K562 (cell line): ENCODE measurements around the gene RPL34. TPM values are rescaled to one million over a fixed set of nuclear protein-coding genes. Genes with fewer than 3 reads are reported as not detected.

Source experiments
- ATAC-seq: fragments of 200-7000 bp; cut with Tn5 transposase; 3 replicates; pipeline ENCODE4 v1.9.1; 2020; ENCODE audit warnings: moderate library complexity
- BruUV-seq: library from RNA; stranded (reverse); fragments of 400-500 nt; replicated peaks from 2 replicates; lab custom pipeline; 2021; lab: Mats Ljungman, UMichigan
- CTCF ChIA-PET: fragments of 300-600 bp; formaldehyde crosslinking; extraction: SDS; loops from one replicate; lab custom pipeline; 2021; ENCODE audit warnings: low intra/inter-chr PET ratio; lab: Yijun Ruan, JAX
- POLR2A ChIA-PET: fragments of 300-600, 350-650 bp; sonication (Branson Sonifier 250); formaldehyde crosslinking; extraction: SDS; loops from one replicate; lab custom pipeline; 2021; ENCODE audit warnings: antibody characterized with exemption, inconsistent platforms; lab: Yijun Ruan, JAX
- DNase-seq, 4 experiments: peaks; one replicate each; pipeline versions ENCODE4 v3.0.0 to v3.0.0-alpha.2; 2011 to 2018; ENCODE audit warnings: low spot score in 3 of 4, mixed read lengths in 3 of 4; ENCODE audit errors: extremely low read depth in 1 of 4
- FAIRE-seq: peaks from 2 replicates; lab custom pipeline; 2011; peaks lifted over from hg19 to GRCh38; lab: Jason Lieb, UNC
- H2AFZ ChIP-seq: 2 replicates; pipeline ENCODE4 v1.6.0; 2011; ENCODE audit warnings: low read depth, low read length, control low read depth, inconsistent platforms
- H3K27ac ChIP-seq: fragments of 200-600 bp; 3 replicates; pipeline ENCODE4 v1.8.0; 2011; ENCODE audit warnings: low read depth, mild to moderate bottlenecking, control low read depth, inconsistent platforms, low read length, moderate library complexity, mixed read lengths; ENCODE audit errors: extremely low read depth
- H3K27me3 ChIP-seq, 2 experiments: fragments of 300-600 bp in 1 of 2; 2 replicates in 1 of 2; 3 replicates in 1 of 2; pipeline versions ENCODE4 v1.6.0 to v1.8.0; 2011; ENCODE audit warnings: inconsistent platforms in 2 of 2, low read length in 2 of 2, mild to moderate bottlenecking in 1 of 2, mixed read lengths in 1 of 2, moderate library complexity in 1 of 2; ENCODE audit not compliant: control insufficient read depth in 2 of 2, insufficient read depth in 2 of 2
- H3K36me3 ChIP-seq: fragments of 300-600 bp; 3 replicates; pipeline ENCODE4 v1.8.0; 2011; ENCODE audit warnings: mild to moderate bottlenecking, low read length, inconsistent platforms; ENCODE audit not compliant: control insufficient read depth, insufficient read depth
- H3K4me1 ChIP-seq, 2 experiments: fragments of 200-600 bp in 1 of 2; replicated peaks in 1 of 2; 2 replicates in 1 of 2; 3 replicates in 1 of 2; pipeline versions ENCODE4 v1.5.1 to v1.8.0; 2011; ENCODE audit warnings: inconsistent platforms in 2 of 2, low read length in 2 of 2, mild to moderate bottlenecking in 1 of 2, mixed read lengths in 1 of 2, moderate library complexity in 1 of 2; ENCODE audit not compliant: control insufficient read depth in 2 of 2, insufficient read depth in 2 of 2
- H3K4me2 ChIP-seq: 2 replicates; pipeline ENCODE4 v1.6.1; 2011; ENCODE audit warnings: low read length, control low read depth, inconsistent platforms, mixed read lengths; ENCODE audit not compliant: insufficient read depth
- H3K4me3 ChIP-seq: fragments of 200-600 bp; sonication (generic), shearing (Covaris generic); 2 replicates; pipeline ENCODE4 v1.5.1; 2016; ENCODE audit warnings: control low read depth, inconsistent platforms
- H3K79me2 ChIP-seq: fragments of 200-600 bp; 3 replicates; pipeline ENCODE4 v1.8.0; 2011; ENCODE audit warnings: low read length, inconsistent platforms; ENCODE audit not compliant: control insufficient read depth, insufficient read depth
- H3K9ac ChIP-seq, 2 experiments: 2 replicates each; pipeline versions ENCODE4 v1.6.0 to v1.6.1; 2011; ENCODE audit warnings: low read depth in 2 of 2, low read length in 2 of 2, control low read depth in 1 of 2, inconsistent platforms in 1 of 2, mild to moderate bottlenecking in 1 of 2, mixed read lengths in 1 of 2; ENCODE audit not compliant: insufficient read depth in 1 of 2
- H3K9me1 ChIP-seq: one replicate; pipeline ENCODE4 v1.6.0; 2011; ENCODE audit warnings: inconsistent platforms, mild to moderate bottlenecking, low read length, moderate library complexity; ENCODE audit not compliant: control insufficient read depth, insufficient read depth
- H3K9me3 ChIP-seq: replicated peaks from 2 replicates; pipeline ENCODE4 v1.5.1; 2011; ENCODE audit warnings: low read depth, low read length, inconsistent platforms; ENCODE audit not compliant: control insufficient read depth, insufficient read depth
- H4K20me1 ChIP-seq: replicated peaks from 2 replicates; pipeline ENCODE4 v1.6.1; 2011; ENCODE audit warnings: low read length, inconsistent platforms, mixed read lengths; ENCODE audit not compliant: control insufficient read depth, insufficient read depth
- ARID2 ChIP-seq: fragments of 450-650 bp; IDR thresholded peaks from 2 replicates; pipeline ENCODE4 v1.6.1; 2017; ENCODE audit warnings: antibody characterized with exemption, mild to moderate bottlenecking
- ELK3 ChIP-seq: fragments of 450-650 bp; formaldehyde crosslinking; IDR thresholded peaks from 2 replicates; pipeline ENCODE4 v1.4.0; 2020; ENCODE audit warnings: mild to moderate bottlenecking
- NCOA1 ChIP-seq: fragments of 450-650 bp; IDR thresholded peaks from 2 replicates; pipeline ENCODE4 v1.6.1; 2016; ENCODE audit warnings: low read depth
- NCOA4 ChIP-seq: fragments of 450-650 bp; IDR thresholded peaks from 2 replicates; pipeline ENCODE4 v1.6.1; 2018; ENCODE audit warnings: mild to moderate bottlenecking; ENCODE audit not compliant: partially characterized antibody
- PRMT5 ChIP-seq: sonication (generic); formaldehyde crosslinking; IDR thresholded peaks from 2 replicates; pipeline ENCODE4 v1.5.0; 2020; ENCODE audit warnings: missing genetic modification reagents
- SREBF1 ChIP-seq: fragments of 150-350 bp; IDR thresholded peaks from 2 replicates; pipeline ENCODE4 v1.6.1; 2014; ENCODE audit warnings: antibody characterized with exemption, low read depth, low read length, borderline replicate concordance
- ZNF511 ChIP-seq: sonication (generic); formaldehyde crosslinking; IDR thresholded peaks from 2 replicates; pipeline ENCODE4 v1.8.0; 2022; ENCODE audit warnings: mild to moderate bottlenecking, missing genetic modification reagents
- WGBS: fragments of 100-300 bp; shearing (Covaris generic); methylation state at CpG from one replicate; pipeline ENCODE4 v1.1.6; 2016; ENCODE audit warnings: low coverage, mixed read lengths; ENCODE audit not compliant: insufficient coverage; ENCODE audit errors: missing lambda C conversion rate; 5-methylcytosine and 5-hydroxymethylcytosine counted together
- in situ Hi-C: fragments of 300-500 bp; cut with MboI; formaldehyde crosslinking; loops from 4 replicates; pipeline ENCODE4 v1.15.0; 2018; ENCODE audit warnings: inconsistent platforms, mixed read lengths
- intact Hi-C: fragments of 100-400 bp; cut with micrococcal nuclease; formaldehyde crosslinking; loops from 2 replicates; pipeline ENCODE4 v1.14.2; 2022
- polyA plus RNA-seq, 8 experiments: library from polyadenylated mRNA; depleted of rRNA in 4 of 8; stranded (reverse) in 5 of 8; unstranded in 3 of 8; fragments of >200 nt; fragmentation: Nextera tagmentation in 2 of 8; fragmentation: Illumina TruSeq in 1 of 8; extraction: Ambion mirVana in 2 of 8; extraction: Trizol in 1 of 8; gene quantifications; 2 replicates each; pipeline versions ENCODE4 v1.2.1 to v1.2.3, GENCODE V29; 2011 to 2014; ENCODE audit warnings: inconsistent platforms in 1 of 8, missing spikeins in 1 of 8
- total RNA-seq, 7 experiments: library from RNA; depleted of rRNA in 6 of 7; stranded (reverse); fragments of >200 nt in 6 of 7; fragmentation: Illumina TruSeq in 2 of 7; extraction: Trizol in 2 of 7; gene quantifications; 2 replicates each; pipeline versions ENCODE4 v1.2.1 to v1.2.3, GENCODE V29; 2011 to 2021; ENCODE audit warnings: low replicate concordance in 1 of 7
- TF ChIP-seq, protein P1 (sequence below), 2 experiments: fragments of 450-650 bp; IDR thresholded peaks; 2 replicates each; pipeline ENCODE4 v1.6.1; 2018; ENCODE audit warnings: mild to moderate bottlenecking in 2 of 2, low read depth in 1 of 2; ENCODE audit not compliant: partially characterized antibody in 2 of 2
- TF ChIP-seq, protein P2 (sequence below): fragments of 250-450 bp; sonication (Bioruptor Pico); IDR thresholded peaks from 2 replicates; pipeline ENCODE4 v1.4.0; 2020; ENCODE audit warnings: mild to moderate bottlenecking, moderate library complexity

RPL34 gene
- total and polyA plus RNA-seq, 9 of the 15 experiments (the other 6 are each of a cell fraction or from before 2014, with no cell fraction given) = 1,612 to 4,502 (median 2,593) TPM

GRCh38 chr4:108636246-108636645 lies 15.9 kb downstream of the RPL34 start (continued):
- TF ChIP-seq, protein P1, sequence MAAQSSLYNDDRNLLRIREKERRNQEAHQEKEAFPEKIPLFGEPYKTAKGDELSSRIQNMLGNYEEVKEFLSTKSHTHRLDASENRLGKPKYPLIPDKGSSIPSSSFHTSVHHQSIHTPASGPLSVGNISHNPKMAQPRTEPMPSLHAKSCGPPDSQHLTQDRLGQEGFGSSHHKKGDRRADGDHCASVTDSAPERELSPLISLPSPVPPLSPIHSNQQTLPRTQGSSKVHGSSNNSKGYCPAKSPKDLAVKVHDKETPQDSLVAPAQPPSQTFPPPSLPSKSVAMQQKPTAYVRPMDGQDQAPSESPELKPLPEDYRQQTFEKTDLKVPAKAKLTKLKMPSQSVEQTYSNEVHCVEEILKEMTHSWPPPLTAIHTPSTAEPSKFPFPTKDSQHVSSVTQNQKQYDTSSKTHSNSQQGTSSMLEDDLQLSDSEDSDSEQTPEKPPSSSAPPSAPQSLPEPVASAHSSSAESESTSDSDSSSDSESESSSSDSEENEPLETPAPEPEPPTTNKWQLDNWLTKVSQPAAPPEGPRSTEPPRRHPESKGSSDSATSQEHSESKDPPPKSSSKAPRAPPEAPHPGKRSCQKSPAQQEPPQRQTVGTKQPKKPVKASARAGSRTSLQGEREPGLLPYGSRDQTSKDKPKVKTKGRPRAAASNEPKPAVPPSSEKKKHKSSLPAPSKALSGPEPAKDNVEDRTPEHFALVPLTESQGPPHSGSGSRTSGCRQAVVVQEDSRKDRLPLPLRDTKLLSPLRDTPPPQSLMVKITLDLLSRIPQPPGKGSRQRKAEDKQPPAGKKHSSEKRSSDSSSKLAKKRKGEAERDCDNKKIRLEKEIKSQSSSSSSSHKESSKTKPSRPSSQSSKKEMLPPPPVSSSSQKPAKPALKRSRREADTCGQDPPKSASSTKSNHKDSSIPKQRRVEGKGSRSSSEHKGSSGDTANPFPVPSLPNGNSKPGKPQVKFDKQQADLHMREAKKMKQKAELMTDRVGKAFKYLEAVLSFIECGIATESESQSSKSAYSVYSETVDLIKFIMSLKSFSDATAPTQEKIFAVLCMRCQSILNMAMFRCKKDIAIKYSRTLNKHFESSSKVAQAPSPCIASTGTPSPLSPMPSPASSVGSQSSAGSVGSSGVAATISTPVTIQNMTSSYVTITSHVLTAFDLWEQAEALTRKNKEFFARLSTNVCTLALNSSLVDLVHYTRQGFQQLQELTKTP (IDR thresholded peaks at IDR 0.05; ENCODE audit: low read depth in 1 of 2, partially characterized antibody in 2 of 2) = no peak
- TF ChIP-seq PRMT5 (CRISPR knock-in tag) (no peak), NCOA1 (no peak), ARID2 (no peak), SREBF1 (no peak)

DNA sequence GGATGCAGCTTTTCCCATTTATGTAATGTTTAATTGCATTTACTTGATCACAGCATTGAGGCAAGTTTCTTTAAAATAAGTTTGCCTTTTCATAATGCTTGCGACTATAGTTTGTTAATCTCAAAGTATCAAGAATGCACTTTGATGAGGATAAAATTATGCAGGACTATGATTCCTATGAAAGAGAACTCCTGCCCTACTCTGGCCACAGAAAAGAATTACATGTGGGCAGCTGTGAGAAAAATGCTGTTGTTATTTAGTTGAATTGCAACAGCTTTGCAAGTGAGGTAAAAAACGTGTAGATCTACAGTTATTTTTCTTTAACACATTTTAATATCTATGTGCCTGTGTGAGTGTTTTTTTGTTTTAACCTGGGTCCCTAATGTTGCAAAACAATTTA lies 17.5 kb downstream of the RPL34 start:
- Histone ChIP-seq H3K9ac (no peak overlapping the region), H3K27ac (no peak overlapping the region), H3K4me3 (no peak overlapping the region), H3K4me2 (no peak overlapping the region), H2AFZ (no peak overlapping the region), H3K9me1 (no peaks in the 10 kb centered on the region), H3K4me1 (no peaks in the 10 kb centered on the region), H4K20me1 (no peaks in the 10 kb centered on the region), H3K79me2 (no peaks in the 10 kb centered on the region), H3K27me3 (no peaks in the 10 kb centered on the region), H3K36me3 (peaks cover 34% of the 10 kb centered on the region), H3K9me3 (no peaks in the 10 kb centered on the region)
- CTCF ChIA-PET = no interaction called here
- DNase-seq (no peak), FAIRE-seq (no peak), ATAC-seq (no peak)
- WGBS = 45% methylated on average over 2 of the region's 2 CpGs
- intact Hi-C loops (no loop called here), in situ Hi-C loops (no loop called here)
- no TSS peak for BruUV-seq
- POLR2A ChIA-PET = interaction anchor here (0.5 to 1.5 kb wide), 3 partner anchors 10 to 148 kb away, joined by 3 read pairs; partner anchors contain the start of gene RPL34
- TF ChIP-seq, protein P2, sequence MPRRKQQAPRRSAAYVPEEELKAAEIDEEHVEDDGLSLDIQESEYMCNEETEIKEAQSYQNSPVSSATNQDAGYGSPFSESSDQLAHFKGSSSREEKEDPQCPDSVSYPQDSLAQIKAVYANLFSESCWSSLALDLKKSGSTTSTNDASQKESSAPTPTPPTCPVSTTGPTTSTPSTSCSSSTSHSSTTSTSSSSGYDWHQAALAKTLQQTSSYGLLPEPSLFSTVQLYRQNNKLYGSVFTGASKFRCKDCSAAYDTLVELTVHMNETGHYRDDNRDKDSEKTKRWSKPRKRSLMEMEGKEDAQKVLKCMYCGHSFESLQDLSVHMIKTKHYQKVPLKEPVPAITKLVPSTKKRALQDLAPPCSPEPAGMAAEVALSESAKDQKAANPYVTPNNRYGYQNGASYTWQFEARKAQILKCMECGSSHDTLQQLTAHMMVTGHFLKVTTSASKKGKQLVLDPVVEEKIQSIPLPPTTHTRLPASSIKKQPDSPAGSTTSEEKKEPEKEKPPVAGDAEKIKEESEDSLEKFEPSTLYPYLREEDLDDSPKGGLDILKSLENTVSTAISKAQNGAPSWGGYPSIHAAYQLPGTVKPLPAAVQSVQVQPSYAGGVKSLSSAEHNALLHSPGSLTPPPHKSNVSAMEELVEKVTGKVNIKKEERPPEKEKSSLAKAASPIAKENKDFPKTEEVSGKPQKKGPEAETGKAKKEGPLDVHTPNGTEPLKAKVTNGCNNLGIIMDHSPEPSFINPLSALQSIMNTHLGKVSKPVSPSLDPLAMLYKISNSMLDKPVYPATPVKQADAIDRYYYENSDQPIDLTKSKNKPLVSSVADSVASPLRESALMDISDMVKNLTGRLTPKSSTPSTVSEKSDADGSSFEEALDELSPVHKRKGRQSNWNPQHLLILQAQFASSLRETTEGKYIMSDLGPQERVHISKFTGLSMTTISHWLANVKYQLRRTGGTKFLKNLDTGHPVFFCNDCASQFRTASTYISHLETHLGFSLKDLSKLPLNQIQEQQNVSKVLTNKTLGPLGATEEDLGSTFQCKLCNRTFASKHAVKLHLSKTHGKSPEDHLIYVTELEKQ = no peak
- no peak for TF ChIP-seq ELK3 (CRISPR knock-in tag)
- TF ChIP-seq ZNF511 (CRISPR knock-in tag) = no peak
- no peak for TF ChIP-seq NCOA4
